ENCODE measurements around the gene LMOD2.

GRCh38 chr7:123609883-123610239 lies 45.8 kb upstream of the LMOD2 start:
- TF ChIP-seq CTCF (IDR thresholded peaks at IDR 0.05) (no peak), SIN3A (IDR thresholded peaks at IDR 0.05; ENCODE audit: borderline replicate concordance, insufficient read depth, low read depth, low read length) (no peak)

Measured in Panc1 (cell line).